Jurkat, Clone E6-1 (cell line): Measurements from ENCODE around the gene MAST4.

Source experiments
- DNase-seq: peaks from one replicate; pipeline ENCODE4 v3.0.0-alpha.2; 2011; ENCODE audit warnings: low read depth, low spot score
- H3K4me3 ChIP-seq: 2 replicates; pipeline ENCODE4 v1.5.1; 2011; ENCODE audit warnings: mild to moderate bottlenecking, low read length, control low read depth, moderate library complexity

The MAST4 gene

GRCh38 chr5:67206461-67206860 is 610.3 kb downstream of the MAST4 start:
- no peak for DNase-seq
- no peak overlapping the region for H3K4me3 ChIP-seq

GRCh38 chr5:67206929-67207328 is 610.7 kb downstream of the MAST4 start:
- peak; percentile 92 for DNase-seq
- no peak overlapping the region for H3K4me3 ChIP-seq

GRCh38 chr5:67208403-67208802 is 612.2 kb downstream of the MAST4 start:
- DNase-seq = no peak

GRCh38 chr5:67209141-67209771 is 613.1 kb downstream of the MAST4 start:
- DNase-seq = peak; percentile 68
- H3K4me3 ChIP-seq = no peak overlapping the region

More at GRCh38 chr5:67208403-67208802, 612.2 kb downstream of the MAST4 start:
- H3K4me3 ChIP-seq = no peak overlapping the region

DNA sequence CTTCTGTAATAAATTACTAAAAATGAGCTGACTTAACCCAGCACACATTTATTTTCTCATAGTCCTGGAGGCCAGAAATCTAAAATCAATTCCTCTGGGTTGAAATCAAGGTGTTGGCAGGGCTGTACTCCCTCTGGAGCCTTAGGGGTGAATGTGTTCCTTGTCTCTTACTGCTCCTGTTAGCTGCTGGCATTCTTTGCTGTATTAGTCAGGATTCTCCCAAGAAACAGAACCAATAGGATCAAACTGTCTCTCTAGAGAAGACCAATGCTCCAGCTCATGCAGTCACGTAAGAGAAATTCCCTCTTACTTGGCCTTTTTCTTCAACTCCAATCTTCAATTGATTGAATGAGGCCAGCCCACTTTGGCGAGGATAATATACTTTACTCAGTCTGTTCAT is 615.7 kb downstream of the MAST4 start:
- H3K4me3 ChIP-seq = no peak overlapping the region
- no peak for DNase-seq

DNA sequence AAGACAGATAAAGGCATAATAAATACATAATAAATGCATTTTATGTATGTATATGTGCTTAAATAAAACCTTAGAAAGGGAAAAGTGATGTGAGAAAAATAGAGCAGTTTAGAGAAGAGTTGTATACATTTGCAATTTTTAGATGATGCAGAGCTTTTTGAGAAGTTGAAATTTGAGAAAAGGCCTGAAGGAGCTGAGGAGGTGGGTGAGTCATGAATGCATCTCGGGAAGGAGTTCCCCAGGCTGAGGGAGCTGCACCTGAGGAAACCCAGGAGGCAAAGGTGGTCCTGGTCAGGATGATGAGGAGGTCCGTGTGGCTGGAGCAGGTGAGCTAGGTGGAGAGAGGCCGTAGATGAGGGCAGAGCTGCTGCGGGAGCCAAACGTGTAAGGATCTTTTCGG is 617.8 kb downstream of the MAST4 start:
- no peak overlapping the region for H3K4me3 ChIP-seq
- no peak for DNase-seq

DNA sequence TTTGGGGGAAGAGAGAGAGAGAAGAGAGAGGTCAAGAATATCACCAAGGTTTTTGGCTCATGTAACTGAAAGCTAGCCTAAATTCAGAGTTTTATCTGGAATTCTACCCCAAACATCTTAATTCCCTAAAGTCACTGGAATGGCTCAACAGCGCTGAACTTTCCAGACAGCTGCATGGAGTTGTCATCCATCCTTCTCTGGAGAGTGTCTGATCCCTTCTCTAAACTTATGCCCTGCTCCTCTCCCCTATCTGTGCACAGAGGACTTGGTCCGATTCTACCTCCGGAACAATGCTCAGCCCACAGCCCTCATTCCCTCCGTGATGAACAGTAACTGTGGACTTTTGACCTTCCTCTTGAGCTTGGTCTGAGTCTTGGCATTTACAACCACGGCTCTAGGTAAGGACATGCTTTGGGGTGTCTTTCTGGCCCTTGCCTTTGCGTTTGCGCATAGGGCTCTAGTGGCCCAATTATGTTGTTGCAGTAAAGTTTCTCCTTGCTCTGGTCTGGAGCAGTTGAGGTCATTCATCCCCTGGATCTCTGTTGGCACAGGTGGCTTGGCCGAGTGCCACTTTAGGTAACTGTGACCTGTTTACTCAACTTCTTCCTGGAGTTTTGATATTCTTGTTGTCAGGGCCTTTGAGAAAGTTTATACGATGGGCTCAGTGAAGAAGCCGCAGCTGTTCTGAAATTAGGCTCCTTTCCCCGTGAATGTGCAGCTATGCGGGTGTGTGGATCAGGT is 618.7 kb downstream of the MAST4 start:
- H3K4me3 ChIP-seq = no peak overlapping the region
- no peak for DNase-seq

- DNase-seq = peak; percentile 73
Observed at GRCh38 chr5:67215519-67216471, 619.6 kb downstream of the MAST4 start.

GRCh38 chr5:67216564-67216963 is 620.4 kb downstream of the MAST4 start:
- no peak overlapping the region for H3K4me3 ChIP-seq
- no peak for DNase-seq

More at GRCh38 chr5:67215519-67216471, 619.6 kb downstream of the MAST4 start:
- H3K4me3 ChIP-seq = no peak overlapping the region
